Stomach smooth muscle (tissue), 2 donors: Measurements from ENCODE around the gene SPAST.
"Not testable (repeated sequence)": the region's sequence is repeated elsewhere in the genome, so short reads cannot be mapped to it uniquely, and the experiment has no call there.

Source experiments
- H3K27ac ChIP-seq: one replicate; pipeline ENCODE4 v1.7.0; 2013; ENCODE audit warnings: mild to moderate bottlenecking, low read length, inconsistent platforms
- H3K27me3 ChIP-seq, 2 donors: one replicate each; pipeline ENCODE4 v1.7.0; 2013; ENCODE audit warnings: low read length in 2 of 2; ENCODE audit not compliant: insufficient read depth in 2 of 2, control insufficient read depth in 1 of 2
- H3K36me3 ChIP-seq, 2 donors: one replicate each; pipeline ENCODE4 v1.7.0; 2013; ENCODE audit warnings: low read length in 2 of 2; ENCODE audit not compliant: control insufficient read depth in 2 of 2, insufficient read depth in 2 of 2
- H3K4me1 ChIP-seq: one replicate; pipeline ENCODE4 v1.7.0; 2013; ENCODE audit warnings: low read length; ENCODE audit not compliant: control insufficient read depth, insufficient read depth
- H3K4me3 ChIP-seq, 2 donors: one replicate each; pipeline ENCODE4 v1.7.0; 2013; ENCODE audit warnings: low read length in 2 of 2
- H3K9ac ChIP-seq, 2 donors: one replicate each; pipeline ENCODE4 v1.7.0; 2013; ENCODE audit warnings: low read length in 2 of 2, mild to moderate bottlenecking in 1 of 2
- H3K9me3 ChIP-seq, 2 donors: one replicate each; pipeline ENCODE4 v1.7.0; 2013; ENCODE audit warnings: low read length in 2 of 2; ENCODE audit not compliant: control insufficient read depth in 2 of 2
- donor health status: healthy.
- donor health status: Pancreatic carcinoma.

The SPAST gene

DNA sequence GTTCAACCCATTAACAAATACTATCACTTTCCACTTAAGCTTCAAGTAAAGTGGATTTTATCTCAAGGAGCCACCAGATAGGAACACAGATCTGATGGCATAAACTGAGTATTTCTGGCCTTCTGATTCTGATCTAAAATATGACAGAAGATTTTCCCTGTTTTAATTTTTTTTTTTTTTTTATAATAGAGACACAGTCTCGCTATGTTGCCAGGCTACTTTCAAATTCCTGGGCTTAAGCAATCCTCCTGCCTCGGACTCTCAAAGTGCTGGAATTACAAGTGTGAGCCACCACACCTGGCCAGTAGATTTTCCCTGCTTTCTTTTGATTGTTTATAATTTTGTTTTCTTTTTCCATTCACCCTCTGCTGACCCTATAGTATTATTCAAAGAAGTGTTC is 65.7 kb downstream of the SPAST start:
- H3K4me1 ChIP-seq = no peaks in the 10 kb centered on the region
- H3K27me3 ChIP-seq = no peaks in the 10 kb centered on the region
- no peak overlapping the region for H3K4me3 ChIP-seq
- peaks cover 9 to 15% of the 10 kb centered on the region in 2 donors for H3K36me3 ChIP-seq
- H3K27ac ChIP-seq = no peak overlapping the region
- H3K9me3 ChIP-seq = no peaks in the 10 kb centered on the region
- H3K9ac ChIP-seq = no peak overlapping the region

DNA sequence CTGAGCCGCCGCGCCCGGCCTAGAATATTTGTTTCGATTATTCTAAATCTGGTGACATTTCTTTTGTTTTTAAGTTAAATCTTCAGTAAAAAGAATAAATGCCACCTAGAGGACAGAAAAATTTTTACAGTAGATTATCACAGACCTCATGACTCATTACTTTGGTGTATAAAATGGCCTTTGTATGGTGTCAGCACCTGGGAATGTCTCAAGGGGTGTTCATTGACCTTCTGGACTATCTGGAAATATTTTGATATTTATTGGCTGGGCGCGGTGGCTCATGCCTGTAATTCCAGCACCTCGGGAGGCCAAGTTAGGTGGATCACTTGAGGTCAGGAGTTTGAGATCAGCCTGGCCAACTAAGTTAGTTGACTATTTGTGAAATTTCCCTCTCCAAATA is 72.1 kb downstream of the SPAST start:
- H3K4me3 ChIP-seq = no peak overlapping the region
- H3K9me3 ChIP-seq = no peaks in the 10 kb centered on the region
- no peak overlapping the region for H3K9ac ChIP-seq
- no peaks in the 10 kb centered on the region for H3K4me1 ChIP-seq
- H3K27ac ChIP-seq = no peak overlapping the region
- H3K27me3 ChIP-seq = no peaks in the 10 kb centered on the region
- peaks cover 5 to 10% of the 10 kb centered on the region in 2 donors for H3K36me3 ChIP-seq

DNA sequence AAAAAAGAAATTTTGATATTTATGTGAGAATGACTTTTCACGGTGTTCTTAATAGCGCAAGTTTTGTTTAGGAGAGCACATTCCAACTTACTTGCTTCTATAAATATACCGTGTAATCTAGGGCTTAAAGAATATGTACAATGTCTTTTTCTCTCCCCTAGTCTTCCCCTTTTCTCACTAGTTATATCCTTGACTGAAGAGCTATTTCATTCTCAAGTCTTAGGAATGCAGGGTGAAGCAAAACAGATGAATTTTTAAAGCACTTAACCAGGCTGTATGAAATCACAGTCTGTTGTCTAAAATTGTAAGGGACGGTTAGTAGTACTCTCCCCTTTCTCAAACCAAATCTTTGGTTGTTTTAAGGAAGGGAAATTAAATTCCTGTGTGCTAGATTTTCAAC is 72.7 kb downstream of the SPAST start:
- Histone ChIP-seq H3K27me3 (no peaks in the 10 kb centered on the region), H3K36me3 (peaks cover 5 to 8% of the 10 kb centered on the region in 2 donors), H3K9ac (no peak overlapping the region), H3K9me3 (no peaks in the 10 kb centered on the region), H3K4me3 (no peak overlapping the region), H3K4me1 (no peaks in the 10 kb centered on the region), H3K27ac (no peak overlapping the region)

- H3K4me1 ChIP-seq, H3K4me3 ChIP-seq, H3K27ac ChIP-seq, H3K27me3 ChIP-seq, H3K9ac ChIP-seq, H3K36me3 ChIP-seq, H3K9me3 ChIP-seq: not testable (repeated sequence)
Observed at GRCh38 chr2:32151544-32151943, 88.2 kb downstream of the SPAST start.

- Histone ChIP-seq H3K36me3 (no peaks in the 10 kb centered on the region), H3K9ac (no peak overlapping the region), H3K4me1 (no peaks in the 10 kb centered on the region), H3K9me3 (no peaks in the 10 kb centered on the region), H3K27me3 (no peaks in the 10 kb centered on the region), H3K27ac (no peak overlapping the region), H3K4me3 (no peak overlapping the region)
Observed at GRCh38 chr2:32159678-32160077, 96.3 kb downstream of the SPAST start.

DNA sequence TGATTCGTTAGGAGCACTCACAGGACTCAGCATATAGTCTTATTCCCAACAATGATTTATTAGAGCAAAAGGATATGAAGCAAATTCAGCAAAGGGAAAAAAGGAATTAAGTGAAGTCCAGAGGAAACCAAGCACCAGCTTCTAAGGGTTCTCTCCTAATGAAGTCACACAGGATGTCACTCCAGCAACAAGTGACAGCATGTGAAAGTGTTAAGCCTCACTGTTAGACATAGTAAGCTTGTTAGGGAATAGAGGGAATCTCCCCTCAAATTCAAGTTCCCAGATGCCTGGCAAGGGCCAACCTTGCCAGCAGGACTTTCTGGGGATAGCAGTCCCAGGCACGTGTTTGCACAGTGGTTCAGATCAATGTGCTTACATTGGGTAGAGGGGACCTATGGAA is 97.9 kb downstream of the SPAST start:
- no peaks in the 10 kb centered on the region for H3K27me3 ChIP-seq
- no peaks in the 10 kb centered on the region for H3K9me3 ChIP-seq
- peaks cover 1% of the 10 kb centered on the region for H3K4me1 ChIP-seq
- H3K36me3 ChIP-seq = no peaks in the 10 kb centered on the region
- H3K9ac ChIP-seq = no peak overlapping the region
- no peak overlapping the region for H3K4me3 ChIP-seq
- no peak overlapping the region for H3K27ac ChIP-seq

DNA sequence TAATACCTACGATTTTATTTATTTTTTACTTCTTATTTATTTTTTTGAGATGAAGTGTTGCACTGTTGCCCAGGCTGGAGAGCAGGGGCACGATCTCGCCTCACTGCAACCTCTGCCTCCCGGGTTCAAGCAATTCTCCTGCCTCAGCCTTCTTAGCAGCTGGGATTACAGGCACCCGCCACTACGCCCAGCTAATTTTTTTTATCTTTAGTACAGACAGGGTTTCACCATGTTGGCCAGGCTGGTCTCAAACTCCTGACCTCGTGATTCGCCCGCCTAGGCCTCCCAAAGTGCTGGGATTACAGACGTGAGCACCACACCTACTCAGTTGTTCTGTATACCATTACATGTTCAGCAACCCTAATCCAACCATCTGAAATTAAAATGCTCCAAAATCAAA is 100.9 kb downstream of the SPAST start:
- not testable (repeated sequence) for H3K9ac ChIP-seq, H3K4me1 ChIP-seq, H3K9me3 ChIP-seq, H3K27ac ChIP-seq, H3K27me3 ChIP-seq, H3K36me3 ChIP-seq, H3K4me3 ChIP-seq

- H3K4me1 ChIP-seq, H3K27me3 ChIP-seq, H3K36me3 ChIP-seq, H3K9me3 ChIP-seq: not testable (repeated sequence)
- peak overlapping the region; percentile 84 to 97 for H3K9ac ChIP-seq
- peak overlapping the region; percentile 83 for H3K27ac ChIP-seq
- peak overlapping the region; percentile 97 for H3K4me3 ChIP-seq
Observed at GRCh38 chr2:32165027-32165347, 101.6 kb downstream of the SPAST start.

DNA sequence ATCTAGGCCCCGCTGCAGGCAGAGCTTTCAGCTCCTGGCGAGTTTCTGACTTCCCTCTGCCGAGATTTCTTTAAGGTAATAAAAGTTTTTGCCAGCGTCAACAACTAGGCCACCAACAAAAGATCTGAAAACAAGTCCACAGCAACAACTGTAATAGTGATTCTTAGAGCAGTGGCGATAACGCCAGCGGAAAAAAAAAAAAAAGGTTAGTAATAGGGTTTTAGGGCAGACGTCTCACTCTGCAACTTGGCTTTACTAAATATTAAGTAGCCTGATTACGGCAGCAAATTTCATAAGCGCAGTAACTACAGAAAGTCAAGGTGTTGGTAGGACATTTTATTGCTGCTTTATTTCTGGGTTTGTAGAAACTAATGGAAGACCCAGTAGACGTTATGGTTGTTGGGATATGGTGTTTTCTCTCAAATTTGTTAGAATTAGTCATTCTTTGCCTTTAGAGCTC is 102.8 kb downstream of the SPAST start:
- Histone ChIP-seq H3K9ac (peak overlapping the region; percentile 84 to 97), H3K4me3 (peak overlapping the region; percentile 97), H3K9me3 (no peaks in the 10 kb centered on the region), H3K27ac (peak overlapping the region; percentile 83), H3K36me3 (no peaks in the 10 kb centered on the region), H3K27me3 (no peaks in the 10 kb centered on the region), H3K4me1 (peaks cover 4% of the 10 kb centered on the region)

- no peaks in the 10 kb centered on the region for H3K27me3 ChIP-seq
- H3K27ac ChIP-seq = no peak overlapping the region
- H3K9me3 ChIP-seq = no peaks in the 10 kb centered on the region
- no peak overlapping the region for H3K9ac ChIP-seq
- peaks cover 3 to 6% of the 10 kb centered on the region in 2 donors for H3K36me3 ChIP-seq
- H3K4me3 ChIP-seq = no peak overlapping the region
- H3K4me1 ChIP-seq = peaks cover 4% of the 10 kb centered on the region
Observed at GRCh38 chr2:32168513-32168912, 105.2 kb downstream of the SPAST start.

- Histone ChIP-seq H3K9ac (no peak overlapping the region), H3K27me3 (no peaks in the 10 kb centered on the region)
Observed at GRCh38 chr2:32172870-32173269, 109.5 kb downstream of the SPAST start.

DNA sequence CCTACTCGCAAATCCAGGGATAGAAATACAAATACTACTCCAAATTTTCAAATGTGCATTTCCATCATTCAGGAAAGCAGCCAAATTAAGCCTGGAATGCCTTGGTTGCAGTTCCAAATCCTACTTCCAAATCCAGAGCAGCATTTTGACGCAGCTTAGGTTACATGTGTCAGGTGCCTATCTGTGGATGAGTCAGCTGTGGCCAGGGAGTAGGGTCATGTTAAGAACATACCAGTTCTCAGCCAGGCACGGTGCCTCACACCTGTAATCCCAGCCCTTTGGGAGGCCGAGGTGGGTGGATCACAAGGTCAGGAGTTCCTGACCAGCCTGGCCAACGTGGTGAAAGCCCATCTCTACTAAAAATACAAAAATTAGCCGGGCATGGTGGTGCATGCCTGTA is 119.3 kb downstream of the SPAST start:
- Histone ChIP-seq H3K36me3 (peaks cover 14 to 24% of the 10 kb centered on the region in 2 donors), H3K4me3 (no peak overlapping the region), H3K4me1 (no peaks in the 10 kb centered on the region), H3K9ac (no peak overlapping the region), H3K27ac (no peak overlapping the region), H3K9me3 (no peaks in the 10 kb centered on the region), H3K27me3 (no peaks in the 10 kb centered on the region)

More at GRCh38 chr2:32172870-32173269, 109.5 kb downstream of the SPAST start:
- Histone ChIP-seq H3K9me3 (no peaks in the 10 kb centered on the region), H3K27ac (no peak overlapping the region), H3K4me1 (no peaks in the 10 kb centered on the region), H3K4me3 (no peak overlapping the region), H3K36me3 (peaks cover 6 to 13% of the 10 kb centered on the region in 2 donors)
